ENCODE measurements around the gene ATRNL1.

Gene ATRNL1

GRCh38 chr10:115604627-115605026 is 511.5 kb downstream of the ATRNL1 start:
- DNase-seq (ENCODE audit: low read depth in 3 of 3): no peak

DNA sequence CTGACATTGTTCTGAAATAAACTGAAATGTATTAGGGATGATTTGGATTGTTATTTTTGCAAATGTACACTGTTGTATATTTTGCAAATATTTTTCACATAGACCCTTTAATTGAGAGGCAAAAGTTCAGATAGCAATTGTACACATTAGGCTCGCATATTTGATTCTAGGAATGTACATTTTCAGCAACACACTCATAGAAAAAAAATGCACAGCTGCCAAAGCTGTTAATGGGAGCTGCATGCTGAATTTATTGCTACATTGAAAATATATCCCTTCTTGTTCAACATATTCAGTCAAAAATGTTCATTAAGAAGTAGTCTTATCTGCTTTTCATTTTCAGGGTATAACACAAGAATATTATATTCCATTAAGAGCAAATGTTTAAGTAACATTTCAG is 512.9 kb downstream of the ATRNL1 start:
- no peak for DNase-seq (ENCODE audit: low read depth in 3 of 3)

GRCh38 chr10:115606741-115607140 is 513.6 kb downstream of the ATRNL1 start:
- no peak for DNase-seq (ENCODE audit: low read depth in 3 of 3)

DNA sequence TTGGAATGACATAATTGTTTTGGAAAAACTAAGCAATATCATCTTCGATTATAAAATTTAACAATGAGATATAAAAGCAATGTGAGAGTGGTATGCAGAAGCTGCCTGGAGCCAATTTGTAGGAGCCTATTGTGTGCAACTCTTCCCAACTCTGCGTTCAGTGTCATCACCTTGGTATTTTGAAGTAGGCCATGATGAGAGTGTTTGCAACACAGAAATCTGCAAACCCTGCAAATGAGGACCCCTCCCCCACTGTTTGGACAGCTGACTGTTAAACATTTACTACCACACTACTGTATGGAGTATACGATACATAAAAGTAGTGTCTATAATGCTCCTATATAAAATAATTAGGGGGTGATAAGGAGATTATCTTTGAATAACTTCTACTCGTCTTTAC is 531.3 kb downstream of the ATRNL1 start:
- DNase-seq (ENCODE audit: low read depth in 3 of 3): no peak

- DNase-seq (ENCODE audit: low read depth in 3 of 3): no peak
These were observed 535.5 kb downstream of the ATRNL1 start for GRCh38 chr10:115628616-115629015.

DNA sequence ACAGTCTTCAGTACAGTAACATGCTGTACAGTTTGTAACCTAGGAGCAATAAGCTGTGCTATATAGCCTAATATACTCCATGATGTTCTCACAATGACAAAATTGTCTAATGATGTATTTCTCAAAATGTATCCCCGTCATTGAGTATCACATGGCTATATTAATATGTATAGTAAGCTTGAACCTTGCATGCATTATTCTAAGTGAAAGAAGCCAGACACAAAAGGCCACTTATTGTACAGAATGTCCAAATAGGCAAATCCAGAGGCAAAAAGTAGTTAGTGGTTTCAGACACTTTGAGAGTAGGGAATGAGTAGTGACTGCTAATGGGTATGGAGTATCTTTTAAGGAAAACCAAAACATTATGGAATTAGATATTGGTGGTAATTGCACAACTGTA is 545.1 kb downstream of the ATRNL1 start:
- no peak for DNase-seq (ENCODE audit: low read depth in 3 of 3)

DNA sequence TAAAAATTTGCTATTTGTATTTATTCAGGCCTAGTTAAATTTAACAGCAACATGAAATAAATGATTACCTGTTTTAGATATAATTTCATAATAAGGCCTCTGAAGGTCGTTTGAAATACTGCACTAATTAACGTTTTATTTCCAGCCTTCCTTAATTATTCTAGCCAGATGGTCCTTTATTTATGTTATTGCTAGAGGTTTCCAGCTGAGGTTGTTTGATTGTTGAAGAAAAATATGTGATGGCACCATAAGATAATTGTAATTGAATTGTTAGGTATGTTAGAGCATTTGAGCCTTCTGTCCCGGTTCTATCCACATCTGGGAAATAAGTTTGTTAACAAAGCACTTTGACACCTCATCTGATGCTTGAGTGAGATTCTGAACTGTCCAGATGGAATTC is 556.1 kb downstream of the ATRNL1 start:
- DNase-seq (ENCODE audit: low read depth in 3 of 3): no peak

DNA sequence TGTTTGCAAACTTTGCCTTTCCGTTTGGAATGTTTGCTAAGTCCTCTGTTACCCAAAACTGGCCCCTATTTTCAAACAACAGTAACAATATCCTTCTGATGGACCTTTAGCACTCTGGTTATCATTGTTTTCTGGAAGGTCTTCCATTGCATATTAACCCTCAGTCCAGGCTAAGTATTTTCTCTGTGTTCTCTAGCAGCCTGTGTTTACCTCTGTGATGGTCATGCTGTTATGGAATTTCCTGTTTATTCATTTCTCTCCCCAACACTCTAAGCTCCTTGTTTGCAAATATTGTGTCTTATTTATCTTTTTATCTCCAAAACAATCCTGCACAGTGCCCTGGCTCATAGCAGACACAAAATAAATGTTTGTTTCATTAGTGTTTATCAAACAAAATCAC is 560.3 kb downstream of the ATRNL1 start:
- DNase-seq (ENCODE audit: low read depth in 3 of 3): no peak

GRCh38 chr10:115654961-115655360 is 561.8 kb downstream of the ATRNL1 start:
- no peak for DNase-seq (ENCODE audit: low read depth in 3 of 3)

DNA sequence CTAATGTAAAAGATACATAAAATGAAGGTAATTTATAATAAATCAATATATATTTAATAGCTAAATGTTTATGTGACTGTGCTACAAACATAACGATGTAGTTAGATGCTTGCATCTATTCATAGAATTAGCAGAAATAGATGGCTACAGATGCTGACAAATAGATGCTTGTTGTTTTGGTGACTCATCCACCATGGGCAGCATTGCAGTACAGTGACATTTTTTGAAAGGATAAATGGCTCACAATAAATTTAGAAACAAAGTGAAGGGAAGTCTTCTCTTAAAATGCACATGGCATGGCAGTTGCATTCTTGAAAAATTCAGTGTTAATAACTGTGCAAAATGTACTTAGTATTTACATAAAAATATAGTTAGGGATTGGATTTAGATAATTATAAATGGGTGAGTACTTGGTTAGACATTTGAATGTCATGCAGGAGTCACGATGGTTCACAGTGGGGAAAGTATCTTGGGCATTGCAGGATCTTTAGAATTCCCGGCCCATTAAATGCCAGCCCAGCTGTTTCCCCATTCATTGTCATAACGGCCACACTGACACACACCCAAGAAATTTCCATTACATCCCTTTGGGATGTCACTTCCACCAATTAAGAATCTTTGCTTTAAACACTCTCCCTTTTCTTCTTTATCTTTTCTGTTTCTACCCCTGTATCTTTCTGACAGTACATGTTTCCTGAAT is 564.1 kb downstream of the ATRNL1 start:
- no peak for DNase-seq (ENCODE audit: low read depth in 3 of 3)

GRCh38 chr10:115659616-115660015 is 566.5 kb downstream of the ATRNL1 start:
- no peak for DNase-seq (ENCODE audit: low read depth in 3 of 3)

- DNase-seq (ENCODE audit: low read depth in 3 of 3): no peak
These were observed 567.2 kb downstream of the ATRNL1 start for GRCh38 chr10:115660391-115660790.

GRCh38 chr10:115662422-115662821 is 569.3 kb downstream of the ATRNL1 start:
- no peak for DNase-seq (ENCODE audit: low read depth in 3 of 3)

GRCh38 chr10:115665549-115665948 is 572.4 kb downstream of the ATRNL1 start:
- no peak for DNase-seq (ENCODE audit: low read depth in 3 of 3)

DNA sequence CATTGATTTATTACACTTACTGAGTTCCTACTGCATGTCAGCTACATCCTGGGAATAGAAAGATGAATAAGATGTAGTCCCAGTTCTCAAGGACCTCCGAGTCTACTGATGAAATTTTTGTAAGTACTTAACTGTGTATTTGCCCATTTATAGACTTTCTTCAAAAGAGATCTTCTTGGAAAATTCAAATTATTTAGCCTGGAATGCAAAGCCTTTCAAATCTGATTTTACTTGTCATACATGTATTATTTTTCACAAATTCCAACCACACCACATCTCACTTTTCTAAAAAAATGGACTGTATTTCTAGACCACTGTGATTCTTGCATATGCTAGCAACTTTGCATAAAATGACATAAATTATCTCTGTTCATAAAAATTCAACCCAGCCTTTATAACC is 581.3 kb downstream of the ATRNL1 start:
- no peak for DNase-seq (ENCODE audit: low read depth in 3 of 3)

DNA sequence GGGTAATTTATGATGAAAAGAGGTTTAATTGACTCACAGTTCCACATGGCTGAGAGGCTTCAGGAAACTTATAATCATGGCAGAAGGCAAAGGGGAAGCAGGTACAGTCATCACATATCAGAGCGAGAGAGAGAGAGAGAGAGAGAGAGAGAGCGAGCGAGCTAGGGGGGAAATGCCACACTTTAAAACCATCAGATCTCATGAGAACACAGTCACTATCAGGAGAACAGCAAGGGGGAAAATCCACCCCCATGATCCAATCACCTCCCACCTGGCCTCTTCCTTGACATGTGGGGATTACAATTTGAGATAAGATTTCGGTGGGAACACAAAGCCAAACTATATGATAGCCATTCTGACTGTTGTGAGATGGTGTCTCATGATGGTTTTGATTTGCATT is 603.6 kb downstream of the ATRNL1 start:
- DNase-seq (ENCODE audit: low read depth in 3 of 3): no peak

DNA sequence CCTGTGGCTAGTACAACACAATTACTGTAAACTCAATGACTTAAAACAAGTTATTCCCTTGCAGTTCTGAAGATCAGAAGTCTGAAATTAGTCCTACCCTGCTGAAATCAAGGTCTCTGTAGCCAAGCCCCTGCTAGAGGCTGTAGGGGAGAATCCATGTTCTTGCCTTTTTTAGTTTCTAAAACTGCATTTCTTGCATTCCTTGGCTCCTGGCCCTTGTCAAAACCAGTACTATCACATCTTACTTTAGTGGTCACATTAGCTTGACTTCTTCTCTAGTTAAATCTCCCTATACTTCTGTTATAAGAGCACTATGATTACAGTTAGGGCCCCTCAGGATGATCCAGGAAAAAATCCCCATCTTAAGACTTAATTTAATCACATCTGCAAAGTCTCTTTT is 612.9 kb downstream of the ATRNL1 start:
- no peak for DNase-seq (ENCODE audit: low read depth in 3 of 3)

- no peak for DNase-seq (ENCODE audit: low read depth in 3 of 3)
These were observed 613.4 kb downstream of the ATRNL1 start for GRCh38 chr10:115706488-115707076.

- DNase-seq (ENCODE audit: low read depth in 3 of 3): no peak
These were observed 617.0 kb downstream of the ATRNL1 start for GRCh38 chr10:115710136-115710535.

GRCh38 chr10:115711306-115711705 is 618.1 kb downstream of the ATRNL1 start:
- no peak for DNase-seq (ENCODE audit: low read depth in 3 of 3)

GRCh38 chr10:115720121-115720520 is 627.0 kb downstream of the ATRNL1 start:
- DNase-seq (ENCODE audit: low read depth in 3 of 3): no peak

GRCh38 chr10:115727129-115727528 is 634.0 kb downstream of the ATRNL1 start:
- no peak for DNase-seq (ENCODE audit: low read depth in 3 of 3)

DNA sequence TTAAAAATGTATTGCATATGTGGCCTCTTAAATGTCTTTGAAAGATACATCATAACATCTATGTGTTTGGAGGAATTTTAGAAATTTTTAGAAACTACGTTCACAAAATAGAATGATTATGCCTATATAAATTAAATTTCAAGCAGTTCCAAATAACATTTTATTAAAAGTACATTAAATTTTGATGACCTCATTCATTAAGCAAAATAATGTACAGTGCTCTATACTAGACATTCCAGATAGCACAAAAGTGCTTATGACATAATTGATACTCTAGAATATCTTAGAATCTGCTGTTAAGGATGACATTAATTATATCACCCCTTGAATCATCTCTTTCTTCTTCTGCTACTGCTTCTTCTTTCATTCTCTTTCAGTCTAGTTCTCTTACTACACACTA is 650.9 kb downstream of the ATRNL1 start:
- DNase-seq (ENCODE audit: low read depth in 3 of 3): no peak

- DNase-seq (ENCODE audit: low read depth in 3 of 3): no peak
These were observed 652.8 kb downstream of the ATRNL1 start for GRCh38 chr10:115745943-115746342.

Data from stimulated activated CD4-positive, alpha-beta T cell treated with anti-CD3 and anti-CD28 coated beads, TNF-alpha, amount 100 ng/mL, for 4 hours (primary cell).